ENCODE results near the gene IL17A. TPM values are rescaled to one million over a fixed set of nuclear protein-coding genes. Genes with fewer than 3 reads are reported as not detected.

IL17A gene
- total RNA-seq (2014; rRNA removed) = not detected in 2 replicates
- polyA plus RNA-seq (2012) = not detected

DNA sequence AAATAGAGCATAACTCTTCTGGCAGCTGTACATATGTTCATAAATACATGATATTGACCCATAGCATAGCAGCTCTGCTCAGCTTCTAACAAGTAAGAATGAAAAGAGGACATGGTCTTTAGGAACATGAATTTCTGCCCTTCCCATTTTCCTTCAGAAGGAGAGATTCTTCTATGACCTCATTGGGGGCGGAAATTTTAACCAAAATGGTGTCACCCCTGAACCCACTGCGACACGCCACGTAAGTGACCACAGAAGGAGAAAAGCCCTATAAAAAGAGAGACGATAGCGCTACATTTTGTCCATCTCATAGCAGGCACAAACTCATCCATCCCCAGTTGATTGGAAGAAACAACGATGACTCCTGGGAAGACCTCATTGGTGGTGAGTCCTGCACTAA is at the start of gene IL17A:
IL17A (plus strand) TSS at position 301 of the 400 bp plus-strand sequence; CDS start at position 358, 57 bp downstream.
- no peak for DNase-seq (ENCODE audit: low read depth)

DNA sequence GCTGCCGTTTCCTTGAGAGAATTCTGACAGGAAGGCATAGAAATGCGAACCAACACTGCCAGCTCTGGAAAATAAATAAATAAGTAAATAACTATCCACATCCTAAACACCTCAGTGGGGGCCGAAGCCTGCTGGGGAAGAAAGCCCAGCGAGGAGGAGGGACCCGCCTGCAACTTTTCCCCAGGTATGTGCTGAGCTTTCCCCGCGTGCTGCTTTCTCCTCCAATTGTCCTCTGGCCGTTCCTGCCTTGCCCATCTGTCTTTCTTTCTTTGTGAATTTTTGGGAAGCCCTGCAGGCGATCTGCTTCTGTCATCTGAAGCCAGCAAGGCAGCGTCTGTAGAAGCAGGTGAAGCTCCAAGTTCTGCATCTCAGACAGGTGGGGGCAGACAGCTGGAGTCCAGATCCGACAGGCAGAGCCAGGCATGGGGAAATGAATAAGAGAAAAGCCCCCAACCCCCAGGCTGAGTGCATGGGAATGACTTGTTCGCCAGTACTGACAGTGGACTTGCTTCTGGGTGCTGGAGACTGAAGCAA is 49.2 kb upstream of the IL17A start:
- peak; percentile 35 for DNase-seq (ENCODE audit: low read depth)

DNA sequence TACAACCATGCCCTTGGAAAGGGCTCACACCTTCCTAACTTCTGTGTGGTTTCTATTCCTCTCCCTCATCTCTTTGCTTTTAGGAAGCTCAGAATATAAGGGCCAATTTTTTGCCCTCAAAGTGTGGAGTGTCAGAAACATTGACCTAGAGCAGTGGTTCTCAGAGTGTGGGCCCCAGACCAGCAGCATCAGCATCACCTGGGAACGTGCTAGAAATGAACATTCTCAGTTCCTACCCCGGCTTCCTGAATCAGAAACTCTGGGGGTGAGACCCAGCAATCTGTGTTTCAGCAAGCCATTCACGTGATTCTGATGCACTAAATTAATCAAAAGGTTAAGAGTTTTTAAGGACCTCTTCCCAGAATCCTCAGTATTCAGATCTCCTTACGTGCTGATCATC is 47.9 kb upstream of the IL17A start:
- DNase-seq (ENCODE audit: low read depth) = no peak

DNA sequence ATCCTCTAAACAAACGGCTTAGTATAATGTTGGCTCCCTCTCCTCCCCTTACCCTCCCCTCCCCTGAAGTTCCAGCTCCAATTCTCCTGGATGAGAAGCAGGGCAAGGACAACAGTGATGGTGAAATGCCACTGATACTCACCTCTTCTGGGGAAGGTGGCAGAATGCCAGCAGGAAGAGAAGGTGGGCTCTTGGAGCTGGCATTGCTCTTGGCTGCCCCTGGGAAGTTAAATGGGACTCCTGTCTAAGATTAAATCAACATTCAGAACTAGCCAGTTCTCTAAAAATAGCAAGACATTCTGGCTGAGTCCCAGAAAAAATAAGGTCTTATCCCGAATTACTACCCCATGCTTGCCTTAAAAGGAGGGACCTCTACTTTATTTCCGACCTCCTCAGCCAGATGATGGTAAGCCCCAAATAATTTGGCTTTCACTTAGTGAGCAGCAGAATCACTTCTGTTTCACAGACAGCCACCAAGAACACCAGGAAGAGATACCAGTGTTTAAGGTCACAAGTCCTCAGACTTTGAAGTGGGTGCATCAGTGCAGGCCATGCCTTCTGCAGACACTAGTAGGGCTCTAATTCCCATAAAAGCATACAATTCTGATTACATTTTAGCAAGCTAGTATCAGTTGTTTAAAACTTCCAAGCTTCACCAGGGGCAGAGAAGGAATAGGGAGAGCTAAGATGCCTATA is 46.0 kb upstream of the IL17A start:
- peak; percentile 52 for DNase-seq (ENCODE audit: low read depth)

DNA sequence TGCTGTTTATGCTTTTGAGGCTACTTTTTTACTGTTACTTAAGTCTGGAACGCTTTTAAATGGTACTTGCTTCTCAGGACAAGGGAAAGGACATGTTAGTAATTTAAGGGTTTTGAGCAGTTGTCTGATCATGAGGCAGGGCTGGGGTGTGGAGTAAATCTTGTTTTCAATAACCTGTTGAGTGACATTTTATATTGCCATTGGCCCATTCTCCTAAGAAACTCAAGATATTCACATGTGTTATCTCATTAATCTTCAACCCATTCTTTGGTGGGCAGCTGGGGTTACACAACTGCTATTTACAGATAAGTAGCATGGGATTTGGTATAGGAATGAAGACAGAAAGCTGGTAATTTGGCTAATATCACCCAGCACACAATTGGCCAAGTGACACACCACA is 44.6 kb upstream of the IL17A start:
- peak; percentile 25 for DNase-seq (ENCODE audit: low read depth)

DNA sequence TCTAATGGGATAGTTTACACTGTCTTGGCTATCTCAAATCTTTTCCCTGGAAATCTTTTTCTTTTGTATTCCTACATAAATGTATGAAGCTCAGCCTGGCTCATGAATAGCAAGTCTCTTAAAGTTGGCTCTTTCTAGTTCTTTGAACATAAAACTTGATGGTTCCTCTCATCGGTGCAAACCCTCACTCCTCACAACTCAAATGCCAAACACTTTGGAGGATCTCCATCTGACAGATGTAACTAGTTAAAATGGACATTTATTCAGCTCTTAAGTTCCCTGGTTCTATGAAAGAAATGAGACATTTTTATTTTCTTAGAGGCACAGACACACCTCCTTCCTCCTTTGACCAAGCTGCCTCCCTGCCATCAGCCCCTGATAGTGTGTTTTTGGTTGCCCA is 43.6 kb upstream of the IL17A start:
- DNase-seq (ENCODE audit: low read depth) = no peak

DNA sequence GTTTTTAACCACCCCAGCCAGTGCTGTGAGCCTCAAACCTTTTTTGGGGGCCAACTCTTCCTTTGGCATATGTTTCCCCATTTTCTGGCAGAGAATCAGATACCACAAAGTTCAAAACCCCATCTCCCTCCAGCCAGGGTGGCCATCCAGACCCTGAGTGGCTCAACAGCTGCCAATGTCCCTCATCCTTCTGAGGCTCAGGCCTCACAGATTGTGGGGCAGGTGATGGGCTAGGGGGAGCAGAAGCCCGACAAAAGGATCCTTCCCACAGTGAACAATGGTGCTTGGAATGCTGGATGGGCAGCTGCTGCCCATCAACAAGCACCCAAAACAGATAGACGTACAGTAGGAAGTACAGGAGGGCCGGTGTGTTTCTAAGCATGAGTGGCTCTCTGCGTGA is 42.6 kb upstream of the IL17A start:
- DNase-seq (ENCODE audit: low read depth) = peak; percentile 82

DNA sequence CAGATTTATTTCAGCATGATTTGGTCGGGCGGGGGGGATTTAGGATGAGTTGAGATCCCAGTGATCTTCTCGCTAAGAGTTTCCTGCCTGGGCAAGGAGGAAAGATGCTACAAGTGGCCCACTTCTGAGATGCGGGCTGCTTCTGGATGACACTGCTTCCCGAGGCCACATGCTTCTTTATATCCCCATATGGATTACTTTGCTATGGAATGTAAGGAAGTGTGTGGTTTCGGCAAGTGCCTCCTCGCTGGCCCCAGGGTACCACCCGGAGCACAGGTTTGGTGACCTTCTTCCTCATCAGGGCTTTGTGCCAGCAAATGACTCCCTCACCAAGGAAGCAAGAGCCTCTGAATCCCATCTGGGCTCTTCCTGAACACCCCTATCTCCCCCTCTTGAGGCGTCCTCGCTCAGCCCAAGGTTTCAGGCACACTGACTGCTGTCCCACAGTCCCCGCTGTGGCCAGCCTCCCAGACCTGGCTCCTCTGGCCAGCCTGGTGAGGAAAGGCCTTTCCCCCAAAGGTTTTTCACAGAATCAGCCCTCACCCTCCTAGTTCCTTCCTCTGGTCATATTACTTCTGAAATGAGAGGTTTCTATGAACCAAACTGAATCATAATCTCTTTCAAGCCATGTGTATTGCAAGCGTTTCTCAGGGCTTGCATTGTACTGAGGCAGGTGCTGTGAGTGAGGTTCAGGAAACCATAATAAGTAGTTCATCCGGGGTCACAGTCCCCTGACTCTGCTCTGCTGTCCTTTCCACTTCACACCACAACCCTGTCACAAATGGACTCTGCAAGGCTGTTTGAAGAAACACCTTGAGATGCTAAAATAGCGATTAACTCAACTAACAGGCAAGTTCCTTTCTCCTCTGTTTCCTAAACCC is 41.7 kb upstream of the IL17A start:
- peak; percentile 16 for DNase-seq (ENCODE audit: low read depth)

DNA sequence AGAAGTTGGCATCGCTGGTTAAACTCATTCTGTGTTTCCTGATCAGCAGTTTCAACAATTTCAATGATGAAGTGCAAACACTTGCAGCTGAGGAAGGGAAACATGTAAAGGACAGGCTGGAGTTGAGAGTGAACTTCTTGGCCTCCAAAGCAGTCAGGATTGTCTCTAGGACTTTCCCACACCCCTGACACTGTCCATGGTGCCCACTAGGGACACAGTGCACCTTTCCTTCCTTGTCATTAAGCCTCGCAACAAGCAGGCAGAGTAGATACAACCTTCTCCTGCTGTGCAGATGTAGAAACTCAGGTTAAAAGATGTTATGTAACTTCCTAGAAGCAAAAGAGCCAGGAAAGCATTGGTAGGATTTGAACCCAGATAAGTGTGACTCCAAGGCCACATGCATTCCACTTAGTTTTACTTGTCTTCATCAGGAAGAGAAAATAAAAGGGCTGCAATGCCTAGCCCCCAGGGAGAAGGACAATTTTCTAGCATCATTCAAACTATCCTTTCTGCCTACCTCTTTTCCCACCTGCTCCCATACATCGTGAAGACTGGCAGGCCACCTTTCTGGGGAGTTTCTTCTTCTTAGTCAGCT is 39.2 kb upstream of the IL17A start:
- DNase-seq (ENCODE audit: low read depth) = peak; percentile 21

DNA sequence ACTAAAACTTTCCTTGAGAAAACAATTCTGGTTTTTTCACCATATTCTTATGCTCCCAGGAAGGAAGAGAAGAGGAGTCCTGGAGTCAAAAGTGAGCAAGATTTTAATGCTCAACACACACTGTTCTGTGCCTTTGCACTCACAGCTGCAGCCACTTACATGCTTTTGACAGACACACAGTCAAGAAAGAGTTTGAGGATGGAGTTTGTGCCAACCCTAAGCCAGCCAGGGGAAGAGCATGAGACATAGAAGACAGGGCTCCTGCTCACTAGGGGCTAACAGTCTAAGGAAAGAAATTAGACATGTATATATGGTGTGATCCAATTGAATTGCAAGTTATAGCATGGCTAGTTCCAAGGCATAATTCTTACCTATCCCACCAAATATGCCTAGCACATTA is 37.1 kb upstream of the IL17A start:
- peak; percentile 29 for DNase-seq (ENCODE audit: low read depth)

DNA sequence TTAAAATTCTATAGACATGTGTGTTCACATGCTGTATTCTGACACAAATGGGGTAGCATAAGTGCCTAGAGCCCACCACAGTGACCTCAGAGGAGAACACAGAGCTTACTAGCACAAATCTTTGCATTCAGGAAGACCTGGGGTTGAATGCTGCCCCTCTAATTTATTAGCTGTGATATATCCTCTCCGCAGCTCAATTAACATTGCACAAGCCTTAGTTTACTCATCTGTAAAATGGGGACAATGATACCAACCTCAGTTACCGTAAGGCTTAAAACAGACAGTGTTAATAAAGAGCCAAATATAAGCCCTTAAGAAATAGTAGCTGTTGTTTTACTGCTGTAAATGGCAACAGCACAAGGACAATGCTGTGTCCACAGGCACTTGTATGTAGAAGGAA is 36.2 kb upstream of the IL17A start:
- DNase-seq (ENCODE audit: low read depth) = peak; percentile 21

DNA sequence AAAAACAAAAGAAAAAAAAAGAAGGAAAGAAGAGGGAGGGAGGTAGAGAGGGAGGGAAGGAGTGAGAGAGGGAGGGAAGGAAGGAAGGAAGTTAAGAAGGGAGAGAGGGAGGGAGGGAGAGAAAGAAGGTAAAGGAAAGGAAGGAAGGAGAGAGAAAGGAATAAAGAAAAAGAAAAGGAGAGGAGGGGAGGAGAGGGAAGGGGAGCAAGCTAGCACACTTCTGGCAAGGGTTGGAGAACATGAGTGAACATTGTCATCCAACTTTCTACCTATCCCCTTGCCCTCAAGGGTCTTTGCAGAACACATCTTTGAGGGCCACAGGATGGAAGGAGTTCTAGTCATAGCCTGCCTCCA is 34.1 kb upstream of the IL17A start:
- DNase-seq (ENCODE audit: low read depth) = peak; percentile 32

DNA sequence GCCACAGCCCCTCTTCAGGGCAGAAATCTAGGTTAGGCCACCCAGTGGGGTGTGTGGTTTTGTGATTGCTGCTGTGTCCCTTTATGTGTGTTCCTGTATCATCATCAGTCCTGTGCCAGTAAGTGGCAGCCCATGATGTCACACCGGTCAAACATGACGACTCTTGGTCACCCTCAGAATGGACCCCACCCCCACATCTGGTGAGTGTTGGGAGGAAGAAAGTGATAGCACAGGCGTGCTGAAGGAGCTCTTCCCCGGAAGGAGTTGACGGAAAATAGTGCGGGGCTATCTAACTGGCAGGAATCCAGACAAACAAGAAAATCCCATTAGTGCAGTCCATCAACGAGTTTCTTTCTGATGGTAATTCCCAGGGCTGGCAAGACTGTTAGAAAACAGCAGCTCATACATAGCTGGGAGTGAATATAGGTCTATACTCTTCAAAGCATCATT is 33.4 kb upstream of the IL17A start:
- DNase-seq (ENCODE audit: low read depth) = no peak

DNA sequence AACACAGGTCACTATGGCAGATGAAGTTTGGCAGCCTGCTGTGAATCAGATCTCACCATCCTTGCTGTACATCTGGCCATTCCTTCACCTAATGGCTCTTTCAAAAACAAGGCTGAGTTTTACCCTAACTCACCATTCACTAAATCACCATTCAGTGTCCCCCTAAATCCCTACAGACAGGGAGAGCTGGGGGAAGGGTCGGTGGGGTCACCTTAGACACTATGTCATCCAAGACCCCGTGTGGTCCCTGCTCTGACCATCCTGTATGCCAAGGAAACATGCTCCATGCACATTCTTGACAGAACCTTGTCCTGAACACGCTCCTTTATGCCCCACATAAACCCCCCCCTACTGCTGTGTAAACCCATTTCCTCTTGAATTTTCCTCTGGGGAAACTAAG is 31.8 kb upstream of the IL17A start:
- DNase-seq (ENCODE audit: low read depth) = no peak

DNA sequence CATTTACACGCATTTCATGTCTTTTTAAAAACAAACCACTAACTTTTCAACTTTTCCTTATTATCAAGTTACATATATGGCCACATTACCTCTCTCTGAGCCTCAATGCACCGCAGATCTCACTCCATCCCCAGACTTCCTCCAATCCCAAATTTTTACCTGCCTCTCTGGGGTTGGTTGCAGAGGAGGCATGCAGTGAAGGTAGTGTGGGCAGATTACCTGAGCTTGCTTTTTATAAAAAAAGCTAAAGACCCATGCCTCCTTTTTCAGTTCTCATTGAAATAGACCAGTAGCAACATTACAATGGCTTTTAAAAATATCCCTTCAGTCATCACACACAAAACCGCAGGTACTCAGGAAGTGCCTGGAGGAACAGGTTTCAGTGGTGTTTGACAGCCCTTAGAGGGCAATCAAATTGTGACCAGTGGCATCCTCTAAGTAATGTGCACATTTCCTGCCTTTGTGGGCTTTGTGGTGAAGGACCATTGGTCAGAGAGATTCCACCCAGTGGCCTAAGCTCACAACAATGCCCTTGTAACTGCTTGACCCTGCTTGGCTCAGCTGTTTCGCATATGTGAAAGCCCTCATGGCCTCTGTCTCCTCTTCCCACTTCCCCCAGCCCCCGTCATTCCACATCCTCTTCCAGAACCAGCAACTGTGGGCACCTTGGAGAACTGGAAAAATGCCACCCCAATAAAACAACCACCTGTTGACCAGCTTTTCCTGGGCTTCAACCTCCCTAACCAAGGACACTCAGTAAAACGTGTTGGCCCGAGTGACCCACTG is 30.2 kb upstream of the IL17A start:
- DNase-seq (ENCODE audit: low read depth) = peak; percentile 99

DNA sequence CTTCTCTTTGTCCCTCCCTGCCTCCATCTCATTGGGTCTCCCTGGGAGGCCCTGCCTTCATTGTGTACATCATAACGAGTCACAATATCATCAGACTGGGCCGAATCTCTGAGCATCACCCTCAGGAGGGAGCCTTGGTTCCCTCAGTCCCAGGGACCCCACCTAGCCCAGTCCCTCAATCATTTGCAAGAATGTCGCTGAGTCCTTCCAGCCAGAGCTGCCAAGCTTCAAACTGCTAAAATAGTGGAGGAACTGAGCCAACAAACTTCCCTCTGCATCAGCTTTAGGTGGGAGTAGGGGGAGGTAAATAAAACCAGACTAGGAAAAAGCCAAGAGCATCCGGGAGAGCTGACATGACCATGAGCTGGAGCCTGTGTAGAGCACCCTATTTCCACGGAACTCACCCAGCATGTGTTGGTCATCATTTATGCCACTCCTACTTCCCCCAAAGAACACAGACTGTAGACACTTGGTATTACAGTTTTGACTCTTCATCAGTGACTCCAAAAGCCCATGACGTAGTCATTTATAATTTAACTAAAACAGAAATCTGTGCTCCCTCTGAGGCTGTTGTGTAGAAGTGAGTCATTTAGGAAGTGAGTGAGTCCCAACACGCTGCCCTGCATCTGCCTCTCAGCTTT is 28.8 kb upstream of the IL17A start:
- DNase-seq (ENCODE audit: low read depth) = peak; percentile 96

DNA sequence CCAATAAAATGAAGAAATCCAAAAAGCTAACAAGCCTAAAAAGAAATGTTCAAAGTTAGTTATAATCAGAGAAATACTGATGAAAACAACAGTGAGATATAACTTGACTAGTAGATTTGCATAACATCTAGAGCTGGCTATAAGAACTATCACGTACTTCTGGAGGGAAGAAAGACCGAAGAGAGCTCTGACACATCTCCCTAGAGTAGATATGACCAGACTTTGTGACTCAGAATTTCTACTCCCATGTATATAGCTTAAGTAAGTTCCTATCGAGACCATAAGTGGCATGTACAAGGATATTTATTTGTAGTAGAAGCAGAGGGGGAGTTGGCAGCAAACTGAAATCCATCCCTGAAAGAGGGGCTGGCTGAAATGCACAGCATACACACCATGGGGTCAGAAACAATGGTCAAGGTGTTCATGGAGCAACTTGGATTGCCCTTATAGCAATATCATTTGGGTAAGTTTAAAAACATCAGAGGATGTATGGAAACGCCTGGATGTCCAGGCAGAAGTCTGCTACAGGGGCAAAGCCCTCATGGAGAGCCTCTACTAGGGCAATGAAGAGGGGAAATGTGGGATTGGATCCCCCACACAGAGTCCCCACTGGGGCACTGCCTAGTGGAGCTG is 25.6 kb upstream of the IL17A start:
- peak; percentile 13 for DNase-seq (ENCODE audit: low read depth)

DNA sequence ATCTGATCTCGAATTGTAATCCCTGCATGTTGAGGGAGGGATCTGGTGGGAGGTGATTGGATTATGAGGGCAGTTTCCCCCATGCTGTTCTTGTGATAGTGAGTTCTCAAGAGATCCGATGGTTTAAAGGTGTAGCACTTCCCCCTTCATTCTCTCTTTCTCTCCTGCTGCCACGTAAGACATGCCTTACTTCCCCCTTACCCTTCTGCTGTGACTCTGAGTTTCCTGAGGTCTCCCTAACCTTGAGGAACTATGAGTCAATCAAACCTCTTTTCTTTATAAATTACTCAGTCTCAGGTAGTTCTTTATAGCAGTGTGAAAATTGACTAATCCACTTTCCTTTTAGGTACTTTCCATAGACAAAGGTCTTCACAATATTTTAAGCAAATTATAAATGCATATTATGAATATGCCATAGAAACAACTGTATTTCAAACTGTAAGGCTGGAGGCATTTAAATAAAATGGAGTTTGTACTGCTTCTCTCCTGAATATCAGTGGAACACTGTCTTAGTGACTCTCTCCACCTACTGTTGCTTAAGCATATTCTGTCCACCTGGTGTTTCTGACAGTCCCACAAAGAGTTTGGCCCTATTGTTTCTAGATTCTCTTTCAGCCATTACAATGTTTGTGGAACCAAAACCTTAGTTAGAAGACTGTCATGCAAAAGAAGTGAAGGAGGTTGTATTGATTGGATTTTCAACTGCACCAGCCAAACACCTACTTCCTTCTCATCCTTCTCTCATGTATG is 24.3 kb upstream of the IL17A start:
- DNase-seq (ENCODE audit: low read depth) = no peak

All from LHCN-M2 (cell line).